ENCODE measurements around the gene TOR3A. TPM values are rescaled to one million over a fixed set of nuclear protein-coding genes. Genes with fewer than 3 reads are reported as not detected.

Gene TOR3A
- total and polyA plus RNA-seq, 10 of the 15 experiments (the other 5 are each of a cell fraction or from before 2014, with no cell fraction given): 8.6 to 87.9 (median 46.3) TPM

DNA sequence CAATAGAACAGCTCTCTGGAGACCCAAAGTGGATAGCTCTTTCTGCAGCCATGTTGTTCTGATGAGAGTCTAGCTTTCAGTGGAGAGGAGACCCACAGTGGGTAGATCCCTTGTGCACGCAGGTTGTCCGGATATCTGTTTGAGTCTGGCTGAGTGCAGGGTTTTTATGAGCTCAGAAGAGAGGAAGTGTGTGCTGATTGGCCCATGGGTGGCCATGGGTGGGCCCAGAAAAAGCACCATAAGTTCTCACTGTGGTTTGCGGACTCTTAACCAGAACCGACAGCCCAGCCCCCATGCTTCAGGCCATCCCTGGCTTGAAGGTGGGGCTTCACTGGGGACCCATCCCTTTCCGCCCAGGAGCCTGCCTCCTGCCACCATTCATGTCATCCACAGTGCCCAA is 39.2 kb upstream of the TOR3A start:
- peaks cover 13% of the 10 kb centered on the region for H3K4me1 ChIP-seq (ENCODE audit: control insufficient read depth, insufficient read depth, low read length)
- RAD21 ChIA-PET (ENCODE audit: unreplicated experiment): interaction anchor here (0.7 to 1.2 kb wide), 2 partner anchors 37 to 40 kb away, joined by 3 to 4 read pairs; no protein-coding TSS in a partner anchor
- ATAC-seq (no peak), FAIRE-seq (no peak), DNase-seq (ENCODE audit: low read depth, low spot score) (no peak)
- POLR2A ChIA-PET: interaction anchor here (0.8 to 1.4 kb wide), 2 partner anchors 15 to 58 kb away, joined by 3 to 4 read pairs; no protein-coding TSS in a partner anchor
- SMC1A ChIA-PET (ENCODE audit: uncharacterized antibody, unreplicated experiment): interaction anchor here (0.6 to 1.2 kb wide), 3 partner anchors 8 to 270 kb away, joined by 3 read pairs; no protein-coding TSS in a partner anchor
- CTCF ChIA-PET: interaction anchor here (1.0 to 1.8 kb wide), 3 partner anchors 14 to 42 kb away, joined by 3 to 4 read pairs (median 3); no protein-coding TSS in a partner anchor
- no TSS peak for BruUV-seq (replicated peaks)
- H4K20me1 ChIP-seq (ENCODE audit: control insufficient read depth, insufficient read depth): no peaks in the 10 kb centered on the region
- 100% methylated on average over 5 of the region's 5 CpGs for WGBS (ENCODE audit: insufficient coverage, insufficient replicate concordance, low lambda C conversion rate, missing lambda C conversion rate)
- H3K36me3 ChIP-seq (ENCODE audit: control insufficient read depth in 2 of 2, insufficient read depth in 2 of 2, low read length in 1 of 2): no peaks in the 10 kb centered on the region
- in situ Hi-C loops (cut with MboI): no loop called here
- no peak overlapping the region for H2AFZ ChIP-seq (ENCODE audit: control insufficient read depth, low read depth, low read length)
- H3K79me2 ChIP-seq (ENCODE audit: control insufficient read depth, insufficient read depth, low read length): peaks cover 8% of the 10 kb centered on the region
- H3K4me3 ChIP-seq: no peak overlapping the region
- intact Hi-C loops (cut with micrococcal nuclease; ENCODE audit: unreplicated experiment): no loop called here
- TF ChIP-seq RELA (IDR thresholded peaks at IDR 0.05; ENCODE audit: borderline replicate concordance, partially characterized antibody): no peak
- TF ChIP-seq CBX3 (IDR thresholded peaks at IDR 0.05; ENCODE audit: borderline replicate concordance, low read depth): no peak
- no peak for TF ChIP-seq HDAC2 (IDR thresholded peaks at IDR 0.05)
- TF ChIP-seq, protein P1, sequence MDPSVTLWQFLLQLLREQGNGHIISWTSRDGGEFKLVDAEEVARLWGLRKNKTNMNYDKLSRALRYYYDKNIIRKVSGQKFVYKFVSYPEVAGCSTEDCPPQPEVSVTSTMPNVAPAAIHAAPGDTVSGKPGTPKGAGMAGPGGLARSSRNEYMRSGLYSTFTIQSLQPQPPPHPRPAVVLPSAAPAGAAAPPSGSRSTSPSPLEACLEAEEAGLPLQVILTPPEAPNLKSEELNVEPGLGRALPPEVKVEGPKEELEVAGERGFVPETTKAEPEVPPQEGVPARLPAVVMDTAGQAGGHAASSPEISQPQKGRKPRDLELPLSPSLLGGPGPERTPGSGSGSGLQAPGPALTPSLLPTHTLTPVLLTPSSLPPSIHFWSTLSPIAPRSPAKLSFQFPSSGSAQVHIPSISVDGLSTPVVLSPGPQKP (IDR thresholded peaks at IDR 0.05; ENCODE audit: low read depth, low read length): no peak
- no peak for TF ChIP-seq CBX5 (IDR thresholded peaks at IDR 0.05; ENCODE audit: low read depth)
- no peak for TF ChIP-seq RCOR1 (conservative IDR thresholded peaks at IDR 0.05; ENCODE audit: low read depth, low read length)
- TF ChIP-seq JUND (IDR thresholded peaks at IDR 0.05; ENCODE audit: low read depth, low read length): no peak
- no peak for TF ChIP-seq CHD1 (IDR thresholded peaks at IDR 0.05; ENCODE audit: low read depth, low read length)
- TF ChIP-seq, protein P2, sequence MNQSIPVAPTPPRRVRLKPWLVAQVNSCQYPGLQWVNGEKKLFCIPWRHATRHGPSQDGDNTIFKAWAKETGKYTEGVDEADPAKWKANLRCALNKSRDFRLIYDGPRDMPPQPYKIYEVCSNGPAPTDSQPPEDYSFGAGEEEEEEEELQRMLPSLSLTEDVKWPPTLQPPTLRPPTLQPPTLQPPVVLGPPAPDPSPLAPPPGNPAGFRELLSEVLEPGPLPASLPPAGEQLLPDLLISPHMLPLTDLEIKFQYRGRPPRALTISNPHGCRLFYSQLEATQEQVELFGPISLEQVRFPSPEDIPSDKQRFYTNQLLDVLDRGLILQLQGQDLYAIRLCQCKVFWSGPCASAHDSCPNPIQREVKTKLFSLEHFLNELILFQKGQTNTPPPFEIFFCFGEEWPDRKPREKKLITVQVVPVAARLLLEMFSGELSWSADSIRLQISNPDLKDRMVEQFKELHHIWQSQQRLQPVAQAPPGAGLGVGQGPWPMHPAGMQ (IDR thresholded peaks at IDR 0.05; ENCODE audit: borderline replicate concordance): no peak
- TF ChIP-seq, protein P3, sequence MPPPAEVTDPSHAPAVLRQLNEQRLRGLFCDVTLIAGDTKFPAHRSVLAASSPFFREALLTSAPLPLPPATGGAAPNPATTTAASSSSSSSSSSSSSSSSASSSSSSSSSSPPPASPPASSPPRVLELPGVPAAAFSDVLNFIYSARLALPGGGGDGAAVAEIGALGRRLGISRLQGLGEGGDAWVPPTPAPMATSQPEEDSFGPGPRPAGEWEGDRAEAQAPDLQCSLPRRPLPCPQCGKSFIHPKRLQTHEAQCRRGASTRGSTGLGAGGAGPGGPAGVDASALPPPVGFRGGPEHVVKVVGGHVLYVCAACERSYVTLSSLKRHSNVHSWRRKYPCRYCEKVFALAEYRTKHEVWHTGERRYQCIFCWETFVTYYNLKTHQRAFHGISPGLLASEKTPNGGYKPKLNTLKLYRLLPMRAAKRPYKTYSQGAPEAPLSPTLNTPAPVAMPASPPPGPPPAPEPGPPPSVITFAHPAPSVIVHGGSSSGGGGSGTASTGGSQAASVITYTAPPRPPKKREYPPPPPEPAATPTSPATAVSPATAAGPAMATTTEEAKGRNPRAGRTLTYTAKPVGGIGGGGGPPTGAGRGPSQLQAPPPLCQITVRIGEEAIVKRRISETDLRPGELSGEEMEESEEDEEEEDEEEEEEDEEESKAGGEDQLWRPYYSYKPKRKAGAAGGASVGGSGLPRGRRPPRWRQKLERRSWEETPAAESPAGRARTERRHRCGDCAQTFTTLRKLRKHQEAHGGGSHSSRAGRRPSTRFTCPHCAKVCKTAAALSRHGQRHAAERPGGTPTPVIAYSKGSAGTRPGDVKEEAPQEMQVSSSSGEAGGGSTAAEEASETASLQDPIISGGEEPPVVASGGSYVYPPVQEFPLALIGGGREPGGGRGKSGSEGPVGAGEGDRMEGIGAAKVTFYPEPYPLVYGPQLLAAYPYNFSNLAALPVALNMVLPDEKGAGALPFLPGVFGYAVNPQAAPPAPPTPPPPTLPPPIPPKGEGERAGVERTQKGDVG (CRISPR knock-in tag; IDR thresholded peaks at IDR 0.05): no peak
- TF ChIP-seq SREBF1 (IDR thresholded peaks at IDR 0.05; ENCODE audit: low read length): no peak
- no peak for TF ChIP-seq RAD21 (IDR thresholded peaks at IDR 0.05; ENCODE audit: insufficient read depth, low read depth, low read length)
- no peak for TF ChIP-seq MTA2 (IDR thresholded peaks at IDR 0.05; ENCODE audit: low read depth)
- TF ChIP-seq NR2C1 (IDR thresholded peaks at IDR 0.05): no peak
- TF ChIP-seq CBFB (IDR thresholded peaks at IDR 0.05; ENCODE audit: low read depth): no peak
- no peak for TF ChIP-seq GATAD2B (conservative IDR thresholded peaks at IDR 0.05; ENCODE audit: low read depth)
- TF ChIP-seq NR2C2 (IDR thresholded peaks at IDR 0.05; ENCODE audit: borderline replicate concordance, control insufficient read depth, insufficient read length, low read depth): no peak
- no peak for TF ChIP-seq IKZF2 (IDR thresholded peaks at IDR 0.05)
- TF ChIP-seq POU2F2 (IDR thresholded peaks at IDR 0.05; ENCODE audit: borderline replicate concordance, low read depth, low read length): no peak
- H3K9ac ChIP-seq (ENCODE audit: control insufficient read depth, insufficient read depth, low read length): no peak overlapping the region
- H3K27me3 ChIP-seq (replicated peaks in 1 of 2; ENCODE audit: control insufficient read depth in 2 of 2, insufficient read depth in 2 of 2, low read length in 1 of 2): no peaks in the 10 kb centered on the region
- H3K27ac ChIP-seq (ENCODE audit: control insufficient read depth, insufficient read depth): no peak overlapping the region
- H3K4me2 ChIP-seq (ENCODE audit: control insufficient read depth, insufficient read depth): no peak overlapping the region
- H3K9me3 ChIP-seq (replicated peaks; ENCODE audit: control insufficient read depth, insufficient read depth, low read length): no peaks in the 10 kb centered on the region; the same call in 2 of the 3 replicates
